Measurements from ENCODE around the gene AK1. TPM values are rescaled to one million over a fixed set of nuclear protein-coding genes. Genes with fewer than 3 reads are reported as not detected.

Gene AK1
- total RNA-seq, 1 experiment from 2014 or later = 31.6 TPM

DNA sequence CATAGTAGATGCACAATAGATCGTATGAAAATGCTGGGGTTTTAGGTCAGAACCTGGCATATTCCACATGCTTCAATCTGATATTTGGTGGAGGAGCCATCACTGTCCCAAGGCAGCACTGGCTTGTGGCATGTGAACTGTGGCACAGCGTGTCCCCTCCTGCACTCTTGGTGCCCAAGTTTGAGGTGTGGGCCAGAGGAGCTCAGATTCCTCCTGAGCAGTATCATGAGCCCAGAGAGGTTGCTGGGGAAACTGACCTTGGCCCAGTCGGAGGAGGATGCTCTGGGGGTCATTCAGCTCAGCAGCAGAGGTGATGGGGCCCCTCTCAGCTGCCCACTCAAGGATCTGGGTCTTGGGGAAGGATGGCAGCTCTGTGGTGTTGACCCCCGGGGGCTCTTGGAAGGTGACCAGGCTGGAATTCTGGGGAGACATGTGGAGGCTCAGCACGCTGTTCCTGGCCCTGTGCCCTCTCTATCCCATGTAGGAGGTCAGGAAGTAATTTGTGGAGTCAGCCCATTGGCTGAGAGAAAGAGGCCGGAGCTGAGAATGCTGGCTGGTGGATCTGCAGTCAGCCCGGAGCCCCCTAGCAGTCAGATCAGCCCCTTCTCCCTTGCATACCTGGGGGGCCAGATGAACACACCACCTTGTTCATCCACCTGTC, 51.1 kb downstream of the AK1 start:
- no peak overlapping the region for H2BK15ac ChIP-seq (ENCODE audit: low read depth, low read length)
- no peaks in the 10 kb centered on the region for H4K20me1 ChIP-seq (ENCODE audit: control insufficient read depth, insufficient read depth, insufficient read length)
- no peak overlapping the region for H3K23ac ChIP-seq (ENCODE audit: insufficient read length, low read depth, low read length)
- H3K27me3 ChIP-seq (ENCODE audit: insufficient read depth, low read length) = 0 out of 2 replicates have a peak, but pooled peaks cover 2% of the 10 kb centered on the region
- H3K14ac ChIP-seq (ENCODE audit: insufficient read depth, low read length) = no peak overlapping the region
- no peaks in the 10 kb centered on the region for H3K9me3 Mint-ChIP-seq
- no CpG with 5 or more reads among the region's 7 CpGs for WGBS (ENCODE audit: extremely low coverage, insufficient read length, low lambda C conversion rate)
- no peak overlapping the region for H3K56ac ChIP-seq (ENCODE audit: insufficient read length, low read depth, low read length)
- H3K27me3 Mint-ChIP-seq (ENCODE audit: low read depth) = peaks cover 24% of the 10 kb centered on the region
- peaks cover 7% of the 10 kb centered on the region for H3K23me2 ChIP-seq (ENCODE audit: insufficient read length, low read depth, low read length, poor library complexity, severe bottlenecking)
- H2BK20ac ChIP-seq (ENCODE audit: low read depth, low read length, poor library complexity, severe bottlenecking) = no peak overlapping the region
- H3T11ph ChIP-seq (ENCODE audit: low read length) = no peak overlapping the region
- TF ChIP-seq, protein P1, sequence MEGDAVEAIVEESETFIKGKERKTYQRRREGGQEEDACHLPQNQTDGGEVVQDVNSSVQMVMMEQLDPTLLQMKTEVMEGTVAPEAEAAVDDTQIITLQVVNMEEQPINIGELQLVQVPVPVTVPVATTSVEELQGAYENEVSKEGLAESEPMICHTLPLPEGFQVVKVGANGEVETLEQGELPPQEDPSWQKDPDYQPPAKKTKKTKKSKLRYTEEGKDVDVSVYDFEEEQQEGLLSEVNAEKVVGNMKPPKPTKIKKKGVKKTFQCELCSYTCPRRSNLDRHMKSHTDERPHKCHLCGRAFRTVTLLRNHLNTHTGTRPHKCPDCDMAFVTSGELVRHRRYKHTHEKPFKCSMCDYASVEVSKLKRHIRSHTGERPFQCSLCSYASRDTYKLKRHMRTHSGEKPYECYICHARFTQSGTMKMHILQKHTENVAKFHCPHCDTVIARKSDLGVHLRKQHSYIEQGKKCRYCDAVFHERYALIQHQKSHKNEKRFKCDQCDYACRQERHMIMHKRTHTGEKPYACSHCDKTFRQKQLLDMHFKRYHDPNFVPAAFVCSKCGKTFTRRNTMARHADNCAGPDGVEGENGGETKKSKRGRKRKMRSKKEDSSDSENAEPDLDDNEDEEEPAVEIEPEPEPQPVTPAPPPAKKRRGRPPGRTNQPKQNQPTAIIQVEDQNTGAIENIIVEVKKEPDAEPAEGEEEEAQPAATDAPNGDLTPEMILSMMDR (conservative IDR thresholded peaks at IDR 0.05) = no peak
- H3K4me1 Mint-ChIP-seq = peaks cover 23 to 40% of the 10 kb centered on the region in 2 experiments
- no peak overlapping the region for H4K5ac ChIP-seq (ENCODE audit: insufficient read length, low read depth, low read length)
- H3K27ac Mint-ChIP-seq = no peak overlapping the region
- H3K9me3 ChIP-seq (ENCODE audit: control insufficient read depth, low read depth, low read length) = no peaks in the 10 kb centered on the region
- H2AK5ac ChIP-seq (ENCODE audit: insufficient read length, low read length) = no peak overlapping the region
- no peak overlapping the region for H3K4ac ChIP-seq (ENCODE audit: low read depth, low read length)
- no peaks in the 10 kb centered on the region for H3K4me1 ChIP-seq (ENCODE audit: insufficient read depth, low read length)
- H3K79me2 ChIP-seq (ENCODE audit: insufficient read depth, low read length) = no peaks in the 10 kb centered on the region
- H3K27ac ChIP-seq (ENCODE audit: insufficient read length, low read depth, low read length) = no peak overlapping the region
- no peak overlapping the region for H2AFZ ChIP-seq (ENCODE audit: low read length)
- H3K4me3 Mint-ChIP-seq = peak overlapping the region in 1 of 2 experiments; percentile 66; a peak in 3 of 5 replicates
- H2BK5ac ChIP-seq (ENCODE audit: insufficient read length, low read length) = no peak overlapping the region
- DNase-seq = no peak
- H3K18ac ChIP-seq (ENCODE audit: insufficient read length, low read depth, low read length) = no peak overlapping the region
- no peak overlapping the region for H2BK12ac ChIP-seq (ENCODE audit: insufficient read length, low read depth, low read length)
- no peak overlapping the region for H4K91ac ChIP-seq (ENCODE audit: insufficient read length, low read depth, low read length)
- H3K79me1 ChIP-seq (ENCODE audit: insufficient read depth, low read depth, low read length, poor library complexity, severe bottlenecking) = no peaks in the 10 kb centered on the region
- no peak overlapping the region for H3K4me2 ChIP-seq (ENCODE audit: insufficient read depth, insufficient read length, low read length)
- no peaks in the 10 kb centered on the region; a peak in 1 of 7 replicates for H3K36me3 Mint-ChIP-seq (ENCODE audit: insufficient read depth in 1 of 3, low read depth in 3 of 3)
- no peak overlapping the region for H3K9ac ChIP-seq (ENCODE audit: extremely low read depth, insufficient read length, low read length)
- H4K8ac ChIP-seq (replicated peaks; ENCODE audit: insufficient read length, low read depth, low read length) = no peak overlapping the region
- no peak overlapping the region for H2BK120ac ChIP-seq (ENCODE audit: low read depth, low read length, poor library complexity, severe bottlenecking)

All from H9 (cell line).